Measurements from ENCODE around the gene MIF. TPM values are rescaled to one million over a fixed set of nuclear protein-coding genes. Genes with fewer than 3 reads are reported as not detected.

MIF gene
- polyA plus RNA-seq = 520 and 694 TPM in 2 replicates

GRCh38 chr22:23893945-23894709 lies at the start of gene MIF:
MIF (plus strand) TSS chr22:23894383; CDS start chr22:23894475, 92 bp downstream.

GRCh38 chr22:23857606-23858483 lies 36.3 kb upstream of the MIF start, which contains the start of gene SLC2A11:
SLC2A11 (plus strand) TSS chr22:23857875; CDS start chr22:23858000, 125 bp downstream.

Other genes starting within 250 kb of the MIF start
- gene RGL4, start 203.4 kb upstream of the MIF start, polyA plus RNA-seq = not detected in 2 replicates
- gene ZNF70, start 143.3 kb upstream of the MIF start, polyA plus RNA-seq = 0.15 TPM in 1 of 2 replicates, not detected in the other
- 1.2 and 6.7 TPM in 2 replicates for gene VPREB3, start 140.0 kb upstream of the MIF start, polyA plus RNA-seq
- not detected in 2 replicates for gene C22orf15, start 131.4 kb upstream of the MIF start, polyA plus RNA-seq
- 148 and 429 TPM in 2 replicates for gene CHCHD10, start 126.4 kb upstream of the MIF start, polyA plus RNA-seq
- 0.58 TPM in 1 of 2 replicates, not detected in the other for gene MMP11, start 121.5 kb upstream of the MIF start, polyA plus RNA-seq
- 3.8 and 4.0 TPM in 2 replicates for gene SMARCB1, start 107.4 kb upstream of the MIF start, polyA plus RNA-seq
- 2.3 and 2.5 TPM in 2 replicates for gene DERL3, start 55.4 kb upstream of the MIF start, polyA plus RNA-seq
- gene SLC2A11, start 36.5 kb upstream of the MIF start, polyA plus RNA-seq = 8.0 and 15.6 TPM in 2 replicates
- 5.1 TPM in 1 of 2 replicates, not detected in the other for gene GSTT2B, start 66.8 kb downstream of the MIF start, polyA plus RNA-seq
- 1.4 and 2.6 TPM in 2 replicates for gene DDTL, start 72.5 kb downstream of the MIF start, polyA plus RNA-seq
- 73.3 and 78.1 TPM in 2 replicates for gene DDT, start 80.1 kb downstream of the MIF start, polyA plus RNA-seq
- gene GSTT2, start 85.8 kb downstream of the MIF start, polyA plus RNA-seq = 0.43 TPM in 1 of 2 replicates, not detected in the other
- gene GSTT4, start 111.1 kb downstream of the MIF start, polyA plus RNA-seq = not detected in 2 replicates
- gene CABIN1, start 116.9 kb downstream of the MIF start, polyA plus RNA-seq = 8.3 and 9.0 TPM in 2 replicates